HEK293 (cell line): ENCODE results near the gene BBS9.

ENCODE experiments used
- CTCF ChIP-seq: fragments of 450-650 bp; formaldehyde crosslinking; IDR thresholded peaks from 2 replicates; pipeline ENCODE4 v1.5.1; 2016; ENCODE audit warnings: missing biosample characterization, missing genetic modification characterization
- SETDB1 ChIP-seq: IDR thresholded peaks from one replicate; pipeline ENCODE4 v1.6.1; 2017; ENCODE audit warnings: mild to moderate bottlenecking, low read length, moderate library complexity, mixed read lengths; ENCODE audit not compliant: insufficient read length
- TF ChIP-seq, protein P1 (sequence below): fragments of 450-650 bp; formaldehyde crosslinking; IDR thresholded peaks from 2 replicates; pipeline ENCODE4 v1.5.1; 2017; ENCODE audit warnings: missing biosample characterization, missing genetic modification characterization

GRCh38 chr7:33217595-33217994, 88.2 kb downstream of the BBS9 start:
- TF ChIP-seq CTCF (tag by site-specific recombination) (no peak), SETDB1 (no peak)
- TF ChIP-seq, protein P1, sequence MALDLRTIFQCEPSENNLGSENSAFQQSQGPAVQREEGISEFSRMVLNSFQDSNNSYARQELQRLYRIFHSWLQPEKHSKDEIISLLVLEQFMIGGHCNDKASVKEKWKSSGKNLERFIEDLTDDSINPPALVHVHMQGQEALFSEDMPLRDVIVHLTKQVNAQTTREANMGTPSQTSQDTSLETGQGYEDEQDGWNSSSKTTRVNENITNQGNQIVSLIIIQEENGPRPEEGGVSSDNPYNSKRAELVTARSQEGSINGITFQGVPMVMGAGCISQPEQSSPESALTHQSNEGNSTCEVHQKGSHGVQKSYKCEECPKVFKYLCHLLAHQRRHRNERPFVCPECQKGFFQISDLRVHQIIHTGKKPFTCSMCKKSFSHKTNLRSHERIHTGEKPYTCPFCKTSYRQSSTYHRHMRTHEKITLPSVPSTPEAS (tag by site-specific recombination) = no peak
